ENCODE results near the gene EFCAB6.

EFCAB6 gene

GRCh38 chr22:43749473-43749872 lies 62.6 kb downstream of the EFCAB6 start:
- no peak for FAIRE-seq
- DNase-seq (ENCODE audit: insufficient read length, low spot score) = no peak
- TF ChIP-seq POLR2A (IDR thresholded peaks at IDR 0.05; ENCODE audit: low read depth, low read length) = no peak

GRCh38 chr22:43747877-43748276 lies 64.2 kb downstream of the EFCAB6 start:
- TF ChIP-seq POLR2A (IDR thresholded peaks at IDR 0.05; ENCODE audit: low read depth, low read length) = no peak
- FAIRE-seq = no peak
- DNase-seq (ENCODE audit: insufficient read length, low spot score) = no peak

- no peak for TF ChIP-seq POLR2A (IDR thresholded peaks at IDR 0.05; ENCODE audit: low read depth, low read length)
- no peak for FAIRE-seq
- DNase-seq (ENCODE audit: insufficient read length, low spot score) = no peak
Observed at GRCh38 chr22:43747058-43747457, 65.0 kb downstream of the EFCAB6 start.

- FAIRE-seq (no peak), DNase-seq (ENCODE audit: insufficient read length, low spot score) (no peak)
- no peak for TF ChIP-seq POLR2A (IDR thresholded peaks at IDR 0.05; ENCODE audit: low read depth, low read length)
Observed at GRCh38 chr22:43745783-43746356, 66.2 kb downstream of the EFCAB6 start.

- FAIRE-seq (no peak), DNase-seq (ENCODE audit: insufficient read length, low spot score) (no peak)
- TF ChIP-seq POLR2A (IDR thresholded peaks at IDR 0.05; ENCODE audit: low read depth, low read length) = no peak
Observed at GRCh38 chr22:43745411-43745770, 66.7 kb downstream of the EFCAB6 start.

GRCh38 chr22:43744700-43745410 lies 67.2 kb downstream of the EFCAB6 start:
- TF ChIP-seq POLR2A (IDR thresholded peaks at IDR 0.05; ENCODE audit: low read depth, low read length) = no peak
- FAIRE-seq = no peak
- DNase-seq (ENCODE audit: insufficient read length, low spot score) = no peak

- FAIRE-seq = no peak
- TF ChIP-seq POLR2A (IDR thresholded peaks at IDR 0.05; ENCODE audit: low read depth, low read length) = no peak
- no peak for DNase-seq (ENCODE audit: insufficient read length, low spot score)
Observed at GRCh38 chr22:43743929-43744643, 68.0 kb downstream of the EFCAB6 start.

- no peak for TF ChIP-seq POLR2A (IDR thresholded peaks at IDR 0.05; ENCODE audit: low read depth, low read length)
- no peak for DNase-seq (ENCODE audit: insufficient read length, low spot score)
- FAIRE-seq = no peak
Observed at GRCh38 chr22:43743131-43743530, 69.0 kb downstream of the EFCAB6 start.

- DNase-seq (ENCODE audit: insufficient read length, low spot score) = no peak
- no peak for FAIRE-seq
- TF ChIP-seq POLR2A (IDR thresholded peaks at IDR 0.05; ENCODE audit: low read depth, low read length) = no peak
Observed at GRCh38 chr22:43742154-43742950, 69.8 kb downstream of the EFCAB6 start.

GRCh38 chr22:43740587-43741270 lies 71.4 kb downstream of the EFCAB6 start:
- DNase-seq (ENCODE audit: insufficient read length, low spot score) (no peak), FAIRE-seq (no peak)
- no peak for TF ChIP-seq POLR2A (IDR thresholded peaks at IDR 0.05; ENCODE audit: low read depth, low read length)

GRCh38 chr22:43739851-43740379 lies 72.2 kb downstream of the EFCAB6 start:
- no peak for FAIRE-seq
- no peak for DNase-seq (ENCODE audit: insufficient read length, low spot score)
- TF ChIP-seq POLR2A (IDR thresholded peaks at IDR 0.05; ENCODE audit: low read depth, low read length) = no peak

- FAIRE-seq (no peak), DNase-seq (ENCODE audit: insufficient read length, low spot score) (no peak)
- TF ChIP-seq POLR2A (IDR thresholded peaks at IDR 0.05; ENCODE audit: low read depth, low read length) = no peak
Observed at GRCh38 chr22:43737150-43737828, 74.8 kb downstream of the EFCAB6 start.

GRCh38 chr22:43736651-43737050 lies 75.5 kb downstream of the EFCAB6 start:
- no peak for DNase-seq (ENCODE audit: insufficient read length, low spot score)
- no peak for TF ChIP-seq POLR2A (IDR thresholded peaks at IDR 0.05; ENCODE audit: low read depth, low read length)
- FAIRE-seq = no peak
